Skeletal muscle satellite cell (primary cell): ENCODE results near the gene CACNG4. TPM values are rescaled to one million over a fixed set of nuclear protein-coding genes. Genes with fewer than 3 reads are reported as not detected.

Experiments used
- H3K27me3 ChIP-seq: 2 replicates; pipeline ENCODE4 v1.7.0; 2013; ENCODE audit warnings: low read length; ENCODE audit not compliant: control insufficient read depth, insufficient read depth
- H3K36me3 ChIP-seq: 2 replicates; pipeline ENCODE4 v1.7.0; 2013; ENCODE audit warnings: mild to moderate bottlenecking, control low read depth, low read length; ENCODE audit not compliant: insufficient read depth
- H3K4me1 ChIP-seq: 2 replicates; pipeline ENCODE4 v1.7.0; 2013; ENCODE audit warnings: low read length; ENCODE audit not compliant: control insufficient read depth, insufficient read depth
- H3K4me2 ChIP-seq: 2 replicates; pipeline ENCODE4 v1.7.0; 2013; ENCODE audit warnings: mild to moderate bottlenecking, low read length
- H3K4me3 ChIP-seq: 2 replicates; pipeline ENCODE4 v1.7.0; 2013; ENCODE audit warnings: low read length
- H3K9ac ChIP-seq: 2 replicates; pipeline ENCODE4 v1.7.0; 2013; ENCODE audit warnings: mild to moderate bottlenecking, low read depth, low read length, moderate library complexity
- H3K9me3 ChIP-seq: replicated peaks from 2 replicates; pipeline ENCODE4 v1.7.0; 2013; ENCODE audit warnings: mild to moderate bottlenecking, control low read depth, low read length
- total RNA-seq: library from RNA; depleted of rRNA; stranded (reverse); fragments of >200 nt; gene quantifications from 2 replicates; pipeline ENCODE4 v1.2.3, GENCODE V29; 2012; rRNA removed

Gene CACNG4
- total RNA-seq, result not detected in 2 replicates

GRCh38 chr17:66963909-66964771 lies at the start of gene CACNG4:
TSS of gene CACNG4 (plus strand) at chr17:66964707. CDS start at chr17:66964912, 205 bp downstream.
- Histone ChIP-seq H3K4me2 (peak within 1 kb of the TSS; percentile 77), H3K27me3 (peaks cover 77% of the 10 kb centered on the region), H3K9me3 (no peaks in the 10 kb centered on the region), H3K36me3 (no peaks in the 10 kb centered on the region), H3K4me1 (peaks cover 4% of the 10 kb centered on the region), H3K4me3 (peak within 1 kb of the TSS; percentile 49), H3K9ac (no peak within 1 kb of the TSS)

- Histone ChIP-seq H3K4me3 (no peak overlapping the region), H3K9me3 (no peaks in the 10 kb centered on the region), H3K4me2 (no peak overlapping the region), H3K27me3 (peaks cover 49% of the 10 kb centered on the region), H3K9ac (no peak overlapping the region), H3K4me1 (no peaks in the 10 kb centered on the region), H3K36me3 (no peaks in the 10 kb centered on the region)
Observed at GRCh38 chr17:66915204-66915611, 49.3 kb upstream of the CACNG4 start.

- no peak overlapping the region for H3K9ac ChIP-seq
- no peaks in the 10 kb centered on the region for H3K4me1 ChIP-seq
- peaks cover 50% of the 10 kb centered on the region for H3K27me3 ChIP-seq
- H3K4me2 ChIP-seq, result no peak overlapping the region
- no peaks in the 10 kb centered on the region for H3K36me3 ChIP-seq
- no peaks in the 10 kb centered on the region for H3K9me3 ChIP-seq
- H3K4me3 ChIP-seq, result no peak overlapping the region
Observed at GRCh38 chr17:66915792-66916191, 48.7 kb upstream of the CACNG4 start.

- Histone ChIP-seq H3K4me1 (no peaks in the 10 kb centered on the region), H3K27me3 (peaks cover 53% of the 10 kb centered on the region), H3K4me2 (no peak overlapping the region), H3K9me3 (no peaks in the 10 kb centered on the region), H3K36me3 (no peaks in the 10 kb centered on the region), H3K9ac (no peak overlapping the region), H3K4me3 (no peak overlapping the region)
Observed at GRCh38 chr17:66916946-66917345, 47.6 kb upstream of the CACNG4 start.

- Histone ChIP-seq H3K27me3 (peaks cover 47% of the 10 kb centered on the region), H3K9me3 (no peaks in the 10 kb centered on the region), H3K4me3 (no peak overlapping the region), H3K4me1 (no peaks in the 10 kb centered on the region), H3K36me3 (no peaks in the 10 kb centered on the region), H3K4me2 (no peak overlapping the region), H3K9ac (no peak overlapping the region)
Observed at GRCh38 chr17:66918896-66919295, 45.6 kb upstream of the CACNG4 start.

GRCh38 chr17:66920435-66920834 lies 44.1 kb upstream of the CACNG4 start:
- no peaks in the 10 kb centered on the region for H3K4me1 ChIP-seq
- no peak overlapping the region for H3K9ac ChIP-seq
- peaks cover 49% of the 10 kb centered on the region for H3K27me3 ChIP-seq
- no peaks in the 10 kb centered on the region for H3K9me3 ChIP-seq
- H3K4me2 ChIP-seq, result no peak overlapping the region
- no peaks in the 10 kb centered on the region for H3K36me3 ChIP-seq
- H3K4me3 ChIP-seq, result no peak overlapping the region

- H3K4me3 ChIP-seq, result no peak overlapping the region
- H3K9me3 ChIP-seq, result no peaks in the 10 kb centered on the region
- no peaks in the 10 kb centered on the region for H3K36me3 ChIP-seq
- peaks cover 51% of the 10 kb centered on the region for H3K27me3 ChIP-seq
- no peaks in the 10 kb centered on the region for H3K4me1 ChIP-seq
- no peak overlapping the region for H3K4me2 ChIP-seq
- no peak overlapping the region for H3K9ac ChIP-seq
Observed at GRCh38 chr17:66920950-66921349, 43.6 kb upstream of the CACNG4 start.

- Histone ChIP-seq H3K9me3 (no peaks in the 10 kb centered on the region), H3K4me1 (no peaks in the 10 kb centered on the region), H3K4me2 (no peak overlapping the region)
Observed at GRCh38 chr17:66923886-66924285, 40.6 kb upstream of the CACNG4 start.

GRCh38 chr17:66925811-66926500 lies 38.6 kb upstream of the CACNG4 start:
- Histone ChIP-seq H3K27me3 (peaks cover 55% of the 10 kb centered on the region), H3K36me3 (no peaks in the 10 kb centered on the region), H3K4me1 (no peaks in the 10 kb centered on the region), H3K4me3 (no peak overlapping the region), H3K9ac (no peak overlapping the region), H3K4me2 (no peak overlapping the region), H3K9me3 (no peaks in the 10 kb centered on the region)

More at GRCh38 chr17:66923886-66924285, 40.6 kb upstream of the CACNG4 start:
- Histone ChIP-seq H3K36me3 (no peaks in the 10 kb centered on the region), H3K9ac (no peak overlapping the region), H3K27me3 (peaks cover 54% of the 10 kb centered on the region), H3K4me3 (no peak overlapping the region)

- Histone ChIP-seq H3K9me3 (no peaks in the 10 kb centered on the region), H3K27me3 (peaks cover 51% of the 10 kb centered on the region), H3K4me1 (no peaks in the 10 kb centered on the region), H3K9ac (no peak overlapping the region), H3K36me3 (no peaks in the 10 kb centered on the region), H3K4me2 (no peak overlapping the region), H3K4me3 (no peak overlapping the region)
Observed at GRCh38 chr17:66928949-66929348, 35.6 kb upstream of the CACNG4 start.

GRCh38 chr17:66929591-66929990 lies 34.9 kb upstream of the CACNG4 start:
- Histone ChIP-seq H3K4me2 (no peak overlapping the region), H3K9ac (no peak overlapping the region), H3K27me3 (peaks cover 45% of the 10 kb centered on the region), H3K4me3 (no peak overlapping the region), H3K9me3 (no peaks in the 10 kb centered on the region), H3K4me1 (no peaks in the 10 kb centered on the region), H3K36me3 (no peaks in the 10 kb centered on the region)
